ENCODE data around the gene SEMA6C.

GRCh38 chr1:151165281-151165737, 18.9 kb upstream of the SEMA6C start:
- TF ChIP-seq CTCF (IDR thresholded peaks at IDR 0.05) (no peak), POLR2A (IDR thresholded peaks at IDR 0.05) (no peak), POLR2AphosphoS5 (IDR thresholded peaks at IDR 0.05; ENCODE audit: insufficient read depth in 1 of 2, low read depth in 1 of 2) (no peak)

Measured in vagina (tissue), 2 donors.